T47D (cell line): ENCODE results near the gene BMPR2.

Experiments
- DNase-seq, 2 experiments: peaks; one replicate each; pipeline versions ENCODE4 v3.0.0 to v3.0.0-alpha.2; 2011 to 2012; ENCODE audit warnings: low read depth in 1 of 2, low spot score in 1 of 2
- JUND ChIP-seq: IDR thresholded peaks from 2 replicates; pipeline ENCODE4 v1.6.1; 2012; ENCODE audit warnings: low read depth
- in situ Hi-C: cut with HindIII; loops from 2 replicates; pipeline ENCODE4 v1.10.0; 2016; ENCODE audit warnings: low sequenced_read_pairs, low pct_unique_long_range_greater_than_20kb

The BMPR2 gene

GRCh38 chr2:202609381-202610145, 233.4 kb downstream of the BMPR2 start:
- in situ Hi-C loops: no loop called here
- no peak for DNase-seq
- no peak for TF ChIP-seq JUND

- no peak for TF ChIP-seq JUND
- in situ Hi-C loops: no loop called here
Measured at GRCh38 chr2:202610380-202610779, 234.3 kb downstream of the BMPR2 start.

GRCh38 chr2:202612145-202612544, 236.0 kb downstream of the BMPR2 start:
- in situ Hi-C loops: no loop called here
- TF ChIP-seq JUND: no peak
- no peak for DNase-seq

More at GRCh38 chr2:202610380-202610779, 234.3 kb downstream of the BMPR2 start:
- no peak for DNase-seq

GRCh38 chr2:202613479-202613878, 237.4 kb downstream of the BMPR2 start:
- in situ Hi-C loops: no loop called here
- no peak for DNase-seq
- no peak for TF ChIP-seq JUND
